ENCODE results near the gene AMBRA1. TPM values are rescaled to one million over a fixed set of nuclear protein-coding genes. Genes with fewer than 3 reads are reported as not detected.
A peak's percentile ranks its signal among the peaks of the same experiment; 100 is the strongest.

Gene AMBRA1
- total and polyA plus RNA-seq, 4 donors = 21.3 to 29.6 (median 28.4) TPM

GRCh38 chr11:46388619-46389449 is 205.0 kb downstream of the AMBRA1 start:
- Histone ChIP-seq H3K9me3 (ENCODE audit: control insufficient read depth, insufficient read depth, low read length) (no peaks in the 10 kb centered on the region), H3K27me3 (ENCODE audit: control insufficient read depth, insufficient read depth, low read length) (peaks cover 46% of the 10 kb centered on the region), H3K4me3 (ENCODE audit: low read depth, low read length) (no peak overlapping the region), H3K27ac (ENCODE audit: low read depth, low read length) (no peak overlapping the region), H3K4me1 (ENCODE audit: control insufficient read depth, insufficient read depth, low read length) (peaks cover 52% of the 10 kb centered on the region), H3K36me3 (ENCODE audit: control insufficient read depth, insufficient read depth, low read length) (peaks cover 25% of the 10 kb centered on the region)
- 6% methylated on average over 18 of the region's 21 CpGs for WGBS (ENCODE audit: insufficient coverage)
- peak in 1 of 6 donors; percentile 27 for DNase-seq (ENCODE audit: low read depth in 4 of 6, low spot score in 6 of 6)

- no peaks in the 10 kb centered on the region for H3K9me3 ChIP-seq (ENCODE audit: control insufficient read depth, insufficient read depth, low read length)
- peaks cover 46% of the 10 kb centered on the region for H3K27me3 ChIP-seq (ENCODE audit: control insufficient read depth, insufficient read depth, low read length)
- DNase-seq (ENCODE audit: low read depth in 4 of 6, low spot score in 6 of 6) = no peak
- H3K4me3 ChIP-seq (ENCODE audit: low read depth, low read length) = no peak overlapping the region
- WGBS (ENCODE audit: insufficient coverage) = 28% methylated on average over 14 of the region's 24 CpGs
- peaks cover 32% of the 10 kb centered on the region for H3K36me3 ChIP-seq (ENCODE audit: control insufficient read depth, insufficient read depth, low read length)
- peaks cover 50% of the 10 kb centered on the region for H3K4me1 ChIP-seq (ENCODE audit: control insufficient read depth, insufficient read depth, low read length)
- no peak overlapping the region for H3K27ac ChIP-seq (ENCODE audit: low read depth, low read length)
Observed at GRCh38 chr11:46387919-46388618, 205.8 kb downstream of the AMBRA1 start.

GRCh38 chr11:46387456-46387855 is 206.4 kb downstream of the AMBRA1 start:
- H3K4me1 ChIP-seq (ENCODE audit: control insufficient read depth, insufficient read depth, low read length) = peaks cover 50% of the 10 kb centered on the region
- H3K4me3 ChIP-seq (ENCODE audit: low read depth, low read length) = no peak overlapping the region
- DNase-seq (ENCODE audit: low read depth in 4 of 6, low spot score in 6 of 6) = no peak
- no peak overlapping the region for H3K27ac ChIP-seq (ENCODE audit: low read depth, low read length)
- H3K27me3 ChIP-seq (ENCODE audit: control insufficient read depth, insufficient read depth, low read length) = peaks cover 46% of the 10 kb centered on the region
- H3K9me3 ChIP-seq (ENCODE audit: control insufficient read depth, insufficient read depth, low read length) = no peaks in the 10 kb centered on the region
- WGBS (ENCODE audit: insufficient coverage) = 78% methylated on average over 5 of the region's 5 CpGs
- H3K36me3 ChIP-seq (ENCODE audit: control insufficient read depth, insufficient read depth, low read length) = peaks cover 39% of the 10 kb centered on the region

- H3K9me3 ChIP-seq (ENCODE audit: control insufficient read depth, insufficient read depth, low read length) = no peaks in the 10 kb centered on the region
- peaks cover 55% of the 10 kb centered on the region for H3K4me1 ChIP-seq (ENCODE audit: control insufficient read depth, insufficient read depth, low read length)
- peaks cover 49% of the 10 kb centered on the region for H3K27me3 ChIP-seq (ENCODE audit: control insufficient read depth, insufficient read depth, low read length)
- H3K27ac ChIP-seq (ENCODE audit: low read depth, low read length) = no peak overlapping the region
- 100% methylated on average over 4 of the region's 4 CpGs for WGBS (ENCODE audit: insufficient coverage)
- no peak overlapping the region for H3K4me3 ChIP-seq (ENCODE audit: low read depth, low read length)
- peaks cover 41% of the 10 kb centered on the region for H3K36me3 ChIP-seq (ENCODE audit: control insufficient read depth, insufficient read depth, low read length)
- DNase-seq (ENCODE audit: low read depth in 4 of 6, low spot score in 6 of 6) = no peak
Observed at GRCh38 chr11:46386674-46387073, 207.1 kb downstream of the AMBRA1 start.

- Histone ChIP-seq H3K27me3 (ENCODE audit: control insufficient read depth, insufficient read depth, low read length) (peaks cover 46% of the 10 kb centered on the region), H3K4me3 (ENCODE audit: low read depth, low read length) (no peak overlapping the region), H3K4me1 (ENCODE audit: control insufficient read depth, insufficient read depth, low read length) (peaks cover 54% of the 10 kb centered on the region), H3K27ac (ENCODE audit: low read depth, low read length) (no peak overlapping the region), H3K9me3 (ENCODE audit: control insufficient read depth, insufficient read depth, low read length) (no peaks in the 10 kb centered on the region), H3K36me3 (ENCODE audit: control insufficient read depth, insufficient read depth, low read length) (peaks cover 41% of the 10 kb centered on the region)
- DNase-seq (ENCODE audit: low read depth in 4 of 6, low spot score in 6 of 6) = no peak
- WGBS (ENCODE audit: insufficient coverage) = 95% methylated on average over 25 of the region's 25 CpGs
Observed at GRCh38 chr11:46386005-46386578, 207.7 kb downstream of the AMBRA1 start.

GRCh38 chr11:46385169-46386004 is 208.4 kb downstream of the AMBRA1 start:
- no peak for DNase-seq (ENCODE audit: low read depth in 4 of 6, low spot score in 6 of 6)
- H3K4me3 ChIP-seq (ENCODE audit: low read depth, low read length) = no peak overlapping the region
- 96% methylated on average over 47 of the region's 47 CpGs for WGBS (ENCODE audit: insufficient coverage)
- no peak overlapping the region for H3K27ac ChIP-seq (ENCODE audit: low read depth, low read length)
- H3K9me3 ChIP-seq (ENCODE audit: control insufficient read depth, insufficient read depth, low read length) = no peaks in the 10 kb centered on the region
- H3K4me1 ChIP-seq (ENCODE audit: control insufficient read depth, insufficient read depth, low read length) = peaks cover 54% of the 10 kb centered on the region
- H3K27me3 ChIP-seq (ENCODE audit: control insufficient read depth, insufficient read depth, low read length) = peaks cover 41% of the 10 kb centered on the region
- peaks cover 41% of the 10 kb centered on the region for H3K36me3 ChIP-seq (ENCODE audit: control insufficient read depth, insufficient read depth, low read length)

GRCh38 chr11:46383974-46384701 is 209.7 kb downstream of the AMBRA1 start:
- 91% methylated on average over 6 of the region's 12 CpGs for WGBS (ENCODE audit: insufficient coverage)
- no peak overlapping the region for H3K27ac ChIP-seq (ENCODE audit: low read depth, low read length)
- H3K9me3 ChIP-seq (ENCODE audit: control insufficient read depth, insufficient read depth, low read length) = no peaks in the 10 kb centered on the region
- peaks cover 48% of the 10 kb centered on the region for H3K36me3 ChIP-seq (ENCODE audit: control insufficient read depth, insufficient read depth, low read length)
- H3K27me3 ChIP-seq (ENCODE audit: control insufficient read depth, insufficient read depth, low read length) = peaks cover 29% of the 10 kb centered on the region
- DNase-seq (ENCODE audit: low read depth in 4 of 6, low spot score in 6 of 6) = no peak
- no peak overlapping the region for H3K4me3 ChIP-seq (ENCODE audit: low read depth, low read length)
- H3K4me1 ChIP-seq (ENCODE audit: control insufficient read depth, insufficient read depth, low read length) = peaks cover 46% of the 10 kb centered on the region

GRCh38 chr11:46383404-46383758 is 210.4 kb downstream of the AMBRA1 start:
- Histone ChIP-seq H3K4me1 (ENCODE audit: control insufficient read depth, insufficient read depth, low read length) (peaks cover 41% of the 10 kb centered on the region), H3K27ac (ENCODE audit: low read depth, low read length) (no peak overlapping the region), H3K9me3 (ENCODE audit: control insufficient read depth, insufficient read depth, low read length) (no peaks in the 10 kb centered on the region), H3K36me3 (ENCODE audit: control insufficient read depth, insufficient read depth, low read length) (peaks cover 56% of the 10 kb centered on the region), H3K4me3 (ENCODE audit: low read depth, low read length) (peak overlapping the region; percentile 52), H3K27me3 (ENCODE audit: control insufficient read depth, insufficient read depth, low read length) (peaks cover 22% of the 10 kb centered on the region)
- DNase-seq (ENCODE audit: low read depth in 4 of 6, low spot score in 6 of 6) = no peak
- WGBS (ENCODE audit: insufficient coverage) = 56% methylated on average over 4 of the region's 7 CpGs

All from spinal cord (tissue), 10 donors.